WTC11 (cell line): ENCODE results near the gene GOT2.

Source experiments
- IRF2 ChIP-seq: sonication (generic); formaldehyde crosslinking; IDR thresholded peaks from 2 replicates; pipeline ENCODE4 v1.8.0; 2022; ENCODE audit warnings: low read depth, missing genetic modification reagents, borderline replicate concordance
- PRRX2 ChIP-seq: fragments of 250-450 bp; sonication (Bioruptor Pico); IDR thresholded peaks from 2 replicates; pipeline ENCODE4 v1.8.0; 2021; ENCODE audit warnings: mild to moderate bottlenecking
- RELA ChIP-seq: sonication (generic); formaldehyde crosslinking; IDR thresholded peaks from 2 replicates; pipeline ENCODE4 v1.8.1; 2022; ENCODE audit warnings: missing genetic modification reagents, mild to moderate bottlenecking, borderline replicate concordance
- RORB ChIP-seq: fragments of 250-450 bp; sonication (Bioruptor Pico); IDR thresholded peaks from 2 replicates; pipeline ENCODE4 v1.9.0; 2021; ENCODE audit warnings: mild to moderate bottlenecking
- SMAD3 ChIP-seq: sonication (generic); formaldehyde crosslinking; IDR thresholded peaks from 2 replicates; pipeline ENCODE4 v1.8.0; 2022; ENCODE audit warnings: missing genetic modification reagents, mild to moderate bottlenecking, borderline replicate concordance
- TCF7 ChIP-seq: sonication (generic); formaldehyde crosslinking; IDR thresholded peaks from 2 replicates; pipeline ENCODE4 v1.8.0; 2022; ENCODE audit warnings: mild to moderate bottlenecking, low read depth, missing genetic modification reagents, moderate library complexity
- ZNF416 ChIP-seq: fragments of 250-450 bp; sonication (Bioruptor Pico); IDR thresholded peaks from 2 replicates; pipeline ENCODE4 v1.9.0; 2021; ENCODE audit warnings: mild to moderate bottlenecking, inconsistent platforms
- TF ChIP-seq, protein P1 (sequence below): fragments of 200-600 bp; IDR thresholded peaks from 2 replicates; pipeline ENCODE4 v1.8.0; 2022; ENCODE audit warnings: antibody characterized with exemption
- TF ChIP-seq, protein P2 (sequence below): fragments of 250-450 bp; sonication (Bioruptor Pico); conservative IDR thresholded peaks from 2 replicates; pipeline ENCODE4 v1.9.0; 2021; ENCODE audit warnings: mild to moderate bottlenecking
- TF ChIP-seq, protein P3 (sequence below): sonication (generic); formaldehyde crosslinking; IDR thresholded peaks from 2 replicates; pipeline ENCODE4 v1.8.1; 2023; ENCODE audit warnings: mild to moderate bottlenecking, missing genetic modification reagents, moderate library complexity
- TF ChIP-seq, protein P4 (sequence below): sonication (generic); formaldehyde crosslinking; IDR thresholded peaks from 2 replicates; pipeline ENCODE4 v1.8.1; 2023; ENCODE audit warnings: mild to moderate bottlenecking, missing genetic modification reagents, moderate library complexity
- TF ChIP-seq, protein P5 (sequence below): sonication (generic); formaldehyde crosslinking; IDR thresholded peaks from 2 replicates; pipeline ENCODE4 v1.8.1; 2022; ENCODE audit warnings: missing genetic modification reagents, borderline replicate concordance
- TF ChIP-seq, protein P6 (sequence below): sonication (generic); formaldehyde crosslinking; conservative IDR thresholded peaks from 2 replicates; pipeline ENCODE4 v1.8.1; 2023; ENCODE audit warnings: mild to moderate bottlenecking, low read depth, missing genetic modification reagents, moderate library complexity

DNA sequence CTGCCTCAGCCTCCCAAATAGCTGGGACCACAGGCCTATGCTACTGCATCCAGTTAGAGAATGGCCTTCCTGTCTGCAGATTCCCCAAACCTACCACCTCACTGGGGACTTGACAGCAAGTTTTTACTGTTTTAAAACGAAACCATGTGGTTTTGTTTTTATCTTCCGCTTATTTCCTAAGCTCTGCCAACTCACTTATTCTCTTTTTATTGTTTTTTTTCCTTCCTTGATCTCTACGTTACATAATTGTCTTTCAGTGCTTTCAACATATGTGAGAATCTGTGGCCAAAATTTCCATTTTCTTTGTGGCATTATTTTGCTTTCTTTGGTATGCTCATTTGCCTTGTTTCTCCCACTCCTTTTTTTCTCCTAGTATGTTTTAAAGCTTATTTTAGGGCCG is 35.0 kb downstream of the GOT2 start:
- TF ChIP-seq, protein P1, sequence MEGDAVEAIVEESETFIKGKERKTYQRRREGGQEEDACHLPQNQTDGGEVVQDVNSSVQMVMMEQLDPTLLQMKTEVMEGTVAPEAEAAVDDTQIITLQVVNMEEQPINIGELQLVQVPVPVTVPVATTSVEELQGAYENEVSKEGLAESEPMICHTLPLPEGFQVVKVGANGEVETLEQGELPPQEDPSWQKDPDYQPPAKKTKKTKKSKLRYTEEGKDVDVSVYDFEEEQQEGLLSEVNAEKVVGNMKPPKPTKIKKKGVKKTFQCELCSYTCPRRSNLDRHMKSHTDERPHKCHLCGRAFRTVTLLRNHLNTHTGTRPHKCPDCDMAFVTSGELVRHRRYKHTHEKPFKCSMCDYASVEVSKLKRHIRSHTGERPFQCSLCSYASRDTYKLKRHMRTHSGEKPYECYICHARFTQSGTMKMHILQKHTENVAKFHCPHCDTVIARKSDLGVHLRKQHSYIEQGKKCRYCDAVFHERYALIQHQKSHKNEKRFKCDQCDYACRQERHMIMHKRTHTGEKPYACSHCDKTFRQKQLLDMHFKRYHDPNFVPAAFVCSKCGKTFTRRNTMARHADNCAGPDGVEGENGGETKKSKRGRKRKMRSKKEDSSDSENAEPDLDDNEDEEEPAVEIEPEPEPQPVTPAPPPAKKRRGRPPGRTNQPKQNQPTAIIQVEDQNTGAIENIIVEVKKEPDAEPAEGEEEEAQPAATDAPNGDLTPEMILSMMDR, result no peak
- no peak for TF ChIP-seq PRRX2 (CRISPR knock-in tag)
- no peak for TF ChIP-seq RORB
- no peak for TF ChIP-seq RELA (CRISPR knock-in tag)
- TF ChIP-seq, protein P2, sequence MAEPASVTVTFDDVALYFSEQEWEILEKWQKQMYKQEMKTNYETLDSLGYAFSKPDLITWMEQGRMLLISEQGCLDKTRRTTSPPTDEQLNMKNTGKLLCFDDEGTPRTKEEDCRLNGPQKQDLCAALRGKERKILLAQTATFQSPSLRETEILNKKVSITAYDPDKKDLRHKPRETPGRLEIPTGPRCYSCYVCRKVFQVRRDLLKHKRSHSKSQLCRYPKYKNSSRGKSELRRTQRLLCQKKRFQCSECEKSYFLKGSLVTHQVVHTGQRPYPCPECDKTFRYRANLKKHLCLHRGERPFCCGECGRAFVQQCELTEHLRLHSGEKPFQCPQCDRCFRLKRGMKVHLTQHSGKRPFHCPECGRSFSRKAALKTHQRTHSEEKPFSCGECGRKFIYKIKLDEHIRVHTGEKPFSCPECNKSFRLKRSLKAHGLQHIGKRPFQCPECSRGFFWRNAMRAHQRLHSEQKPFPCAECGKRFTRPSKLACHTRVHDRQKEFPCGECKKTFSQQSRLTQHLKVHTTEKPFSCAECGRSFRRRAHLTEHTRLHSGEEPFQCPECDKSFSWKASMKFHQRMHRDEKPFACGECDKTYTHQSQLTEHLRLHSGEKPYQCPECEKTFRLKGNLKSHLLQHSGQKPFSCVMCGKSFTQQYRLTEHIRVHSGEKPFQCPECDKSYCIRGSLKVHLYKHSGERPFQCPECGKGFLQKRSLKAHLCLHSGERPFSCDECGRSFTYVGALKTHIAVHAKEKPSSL (CRISPR knock-in tag), result no peak
- TF ChIP-seq, protein P3, sequence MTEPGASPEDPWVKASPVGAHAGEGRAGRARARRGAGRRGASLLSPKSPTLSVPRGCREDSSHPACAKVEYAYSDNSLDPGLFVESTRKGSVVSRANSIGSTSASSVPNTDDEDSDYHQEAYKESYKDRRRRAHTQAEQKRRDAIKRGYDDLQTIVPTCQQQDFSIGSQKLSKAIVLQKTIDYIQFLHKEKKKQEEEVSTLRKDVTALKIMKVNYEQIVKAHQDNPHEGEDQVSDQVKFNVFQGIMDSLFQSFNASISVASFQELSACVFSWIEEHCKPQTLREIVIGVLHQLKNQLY, result no peak
- TF ChIP-seq, protein P4, sequence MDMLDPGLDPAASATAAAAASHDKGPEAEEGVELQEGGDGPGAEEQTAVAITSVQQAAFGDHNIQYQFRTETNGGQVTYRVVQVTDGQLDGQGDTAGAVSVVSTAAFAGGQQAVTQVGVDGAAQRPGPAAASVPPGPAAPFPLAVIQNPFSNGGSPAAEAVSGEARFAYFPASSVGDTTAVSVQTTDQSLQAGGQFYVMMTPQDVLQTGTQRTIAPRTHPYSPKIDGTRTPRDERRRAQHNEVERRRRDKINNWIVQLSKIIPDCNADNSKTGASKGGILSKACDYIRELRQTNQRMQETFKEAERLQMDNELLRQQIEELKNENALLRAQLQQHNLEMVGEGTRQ (CRISPR knock-in tag), result no peak
- TF ChIP-seq, protein P5, sequence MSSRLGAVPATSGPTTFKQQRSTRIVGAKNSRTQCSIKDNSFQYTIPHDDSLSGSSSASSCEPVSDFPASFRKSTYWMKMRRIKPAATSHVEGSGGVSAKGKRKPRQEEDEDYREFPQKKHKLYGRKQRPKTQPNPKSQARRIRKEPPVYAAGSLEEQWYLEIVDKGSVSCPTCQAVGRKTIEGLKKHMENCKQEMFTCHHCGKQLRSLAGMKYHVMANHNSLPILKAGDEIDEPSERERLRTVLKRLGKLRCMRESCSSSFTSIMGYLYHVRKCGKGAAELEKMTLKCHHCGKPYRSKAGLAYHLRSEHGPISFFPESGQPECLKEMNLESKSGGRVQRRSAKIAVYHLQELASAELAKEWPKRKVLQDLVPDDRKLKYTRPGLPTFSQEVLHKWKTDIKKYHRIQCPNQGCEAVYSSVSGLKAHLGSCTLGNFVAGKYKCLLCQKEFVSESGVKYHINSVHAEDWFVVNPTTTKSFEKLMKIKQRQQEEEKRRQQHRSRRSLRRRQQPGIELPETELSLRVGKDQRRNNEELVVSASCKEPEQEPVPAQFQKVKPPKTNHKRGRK (CRISPR knock-in tag), result no peak
- no peak for TF ChIP-seq IRF2 (CRISPR knock-in tag)
- no peak for TF ChIP-seq SMAD3 (CRISPR knock-in tag)
- no peak for TF ChIP-seq TCF7 (CRISPR knock-in tag)
- TF ChIP-seq, protein P6, sequence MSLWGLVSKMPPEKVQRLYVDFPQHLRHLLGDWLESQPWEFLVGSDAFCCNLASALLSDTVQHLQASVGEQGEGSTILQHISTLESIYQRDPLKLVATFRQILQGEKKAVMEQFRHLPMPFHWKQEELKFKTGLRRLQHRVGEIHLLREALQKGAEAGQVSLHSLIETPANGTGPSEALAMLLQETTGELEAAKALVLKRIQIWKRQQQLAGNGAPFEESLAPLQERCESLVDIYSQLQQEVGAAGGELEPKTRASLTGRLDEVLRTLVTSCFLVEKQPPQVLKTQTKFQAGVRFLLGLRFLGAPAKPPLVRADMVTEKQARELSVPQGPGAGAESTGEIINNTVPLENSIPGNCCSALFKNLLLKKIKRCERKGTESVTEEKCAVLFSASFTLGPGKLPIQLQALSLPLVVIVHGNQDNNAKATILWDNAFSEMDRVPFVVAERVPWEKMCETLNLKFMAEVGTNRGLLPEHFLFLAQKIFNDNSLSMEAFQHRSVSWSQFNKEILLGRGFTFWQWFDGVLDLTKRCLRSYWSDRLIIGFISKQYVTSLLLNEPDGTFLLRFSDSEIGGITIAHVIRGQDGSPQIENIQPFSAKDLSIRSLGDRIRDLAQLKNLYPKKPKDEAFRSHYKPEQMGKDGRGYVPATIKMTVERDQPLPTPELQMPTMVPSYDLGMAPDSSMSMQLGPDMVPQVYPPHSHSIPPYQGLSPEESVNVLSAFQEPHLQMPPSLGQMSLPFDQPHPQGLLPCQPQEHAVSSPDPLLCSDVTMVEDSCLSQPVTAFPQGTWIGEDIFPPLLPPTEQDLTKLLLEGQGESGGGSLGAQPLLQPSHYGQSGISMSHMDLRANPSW (CRISPR knock-in tag), result no peak
- TF ChIP-seq ZNF416 (CRISPR knock-in tag), result no peak
